T-helper 2 cell treated with Interferon-gamma antibody and Interleukin-4, amounts not matched to agents 5 μg/mL and 100 μg/mL, for 36 hours (primary cell): ENCODE results near the gene FAM171A2.
"Not testable (repeated sequence)": the region's sequence is repeated elsewhere in the genome, so short reads cannot be mapped to it uniquely, and the experiment has no call there.

Experiments
- DNase-seq: peaks from one replicate; pipeline ENCODE4 v3.0.0; 2021; ENCODE audit warnings: low spot score
- H3K27ac Mint-ChIP-seq: one replicate; pipeline ENCODE4 v1.8.0; 2021; ENCODE audit warnings: mild to moderate bottlenecking, mixed read lengths
- H3K27me3 Mint-ChIP-seq: one replicate; pipeline ENCODE4 v1.8.0; 2021; ENCODE audit warnings: low read depth, mixed read lengths
- H3K36me3 Mint-ChIP-seq: one replicate; pipeline ENCODE4 v1.8.0; 2021; ENCODE audit warnings: low read depth, mixed read lengths
- H3K4me1 Mint-ChIP-seq: one replicate; pipeline ENCODE4 v1.8.0; 2021; ENCODE audit warnings: low read depth, mixed read lengths
- H3K4me3 Mint-ChIP-seq: one replicate; pipeline ENCODE4 v1.8.0; 2022; ENCODE audit warnings: mild to moderate bottlenecking, moderate library complexity, mixed read lengths
- H3K9me3 Mint-ChIP-seq: one replicate; pipeline ENCODE4 v1.8.0; 2021; ENCODE audit warnings: mixed read lengths

The FAM171A2 gene

GRCh38 chr17:44350733-44351226, 12.9 kb downstream of the FAM171A2 start:
- no peak overlapping the region for H3K4me3 Mint-ChIP-seq
- no peak overlapping the region for H3K27ac Mint-ChIP-seq
- peak; percentile 62 for DNase-seq
- no peaks in the 10 kb centered on the region for H3K9me3 Mint-ChIP-seq
- H3K36me3 Mint-ChIP-seq = peaks cover 3% of the 10 kb centered on the region
- H3K4me1 Mint-ChIP-seq = peaks cover 4% of the 10 kb centered on the region
- H3K27me3 Mint-ChIP-seq = peaks cover 8% of the 10 kb centered on the region

- Mint-ChIP-seq H3K36me3 (peaks cover 3% of the 10 kb centered on the region), H3K27ac (no peak overlapping the region), H3K4me1 (peaks cover 14% of the 10 kb centered on the region), H3K27me3 (no peaks in the 10 kb centered on the region), H3K9me3 (no peaks in the 10 kb centered on the region), H3K4me3 (no peak overlapping the region)
- no peak for DNase-seq
Measured at GRCh38 chr17:44349553-44350070, 14.0 kb downstream of the FAM171A2 start.

GRCh38 chr17:44348988-44349364, 14.7 kb downstream of the FAM171A2 start:
- Mint-ChIP-seq H3K4me1 (peaks cover 14% of the 10 kb centered on the region), H3K4me3 (no peak overlapping the region), H3K9me3 (no peaks in the 10 kb centered on the region), H3K36me3 (peaks cover 3% of the 10 kb centered on the region), H3K27me3 (no peaks in the 10 kb centered on the region), H3K27ac (no peak overlapping the region)
- no peak for DNase-seq

- H3K27me3 Mint-ChIP-seq = peaks cover 5% of the 10 kb centered on the region
- H3K36me3 Mint-ChIP-seq = peaks cover 3% of the 10 kb centered on the region
- no peaks in the 10 kb centered on the region for H3K9me3 Mint-ChIP-seq
- H3K4me1 Mint-ChIP-seq = peaks cover 14% of the 10 kb centered on the region
- H3K27ac Mint-ChIP-seq = no peak overlapping the region
- H3K4me3 Mint-ChIP-seq = no peak overlapping the region
- no peak for DNase-seq
Measured at GRCh38 chr17:44348234-44348987, 15.2 kb downstream of the FAM171A2 start.

- DNase-seq, H3K4me3 Mint-ChIP-seq, H3K36me3 Mint-ChIP-seq, H3K9me3 Mint-ChIP-seq, H3K27me3 Mint-ChIP-seq, H3K27ac Mint-ChIP-seq: not testable (repeated sequence)
- peaks cover 14% of the 10 kb centered on the region for H3K4me1 Mint-ChIP-seq
Measured at GRCh38 chr17:44347206-44348055, 16.2 kb downstream of the FAM171A2 start.

GRCh38 chr17:44346064-44346844, 17.4 kb downstream of the FAM171A2 start:
- H3K36me3 Mint-ChIP-seq = no peaks in the 10 kb centered on the region
- no peak for DNase-seq
- H3K4me1 Mint-ChIP-seq = peaks cover 14% of the 10 kb centered on the region
- no peak overlapping the region for H3K27ac Mint-ChIP-seq
- H3K9me3 Mint-ChIP-seq = no peaks in the 10 kb centered on the region
- H3K27me3 Mint-ChIP-seq = peaks cover 12% of the 10 kb centered on the region
- peak overlapping the region; percentile 95 for H3K4me3 Mint-ChIP-seq

GRCh38 chr17:44345454-44346026, 18.1 kb downstream of the FAM171A2 start:
- H3K27me3 Mint-ChIP-seq = peaks cover 12% of the 10 kb centered on the region
- H3K4me3 Mint-ChIP-seq = peak overlapping the region; percentile 95
- no peaks in the 10 kb centered on the region for H3K9me3 Mint-ChIP-seq
- H3K36me3 Mint-ChIP-seq = no peaks in the 10 kb centered on the region
- no peak for DNase-seq
- H3K27ac Mint-ChIP-seq = peak overlapping the region; percentile 82
- H3K4me1 Mint-ChIP-seq = peaks cover 14% of the 10 kb centered on the region

GRCh38 chr17:44344939-44345453, 18.7 kb downstream of the FAM171A2 start, which contains the start of gene GRN:
Gene GRN, plus strand, starts transcription at chr17:44345302. Its CDS starts 3,863 bp downstream, at chr17:44349165.
- Mint-ChIP-seq H3K36me3 (no peaks in the 10 kb centered on the region), H3K27ac (peak within 1 kb of the TSS; percentile 82), H3K9me3 (no peaks in the 10 kb centered on the region), H3K27me3 (peaks cover 16% of the 10 kb centered on the region), H3K4me1 (peaks cover 14% of the 10 kb centered on the region), H3K4me3 (peak within 1 kb of the TSS; percentile 95)
- DNase-seq = peak; percentile 88

- Mint-ChIP-seq H3K4me1 (peaks cover 14% of the 10 kb centered on the region), H3K27ac (no peak overlapping the region)
Measured at GRCh38 chr17:44343510-44344209, 20.0 kb downstream of the FAM171A2 start.

GRCh38 chr17:44340553-44340952, 23.1 kb downstream of the FAM171A2 start:
- not testable (repeated sequence) for DNase-seq, H3K27ac Mint-ChIP-seq, H3K36me3 Mint-ChIP-seq, H3K9me3 Mint-ChIP-seq, H3K4me3 Mint-ChIP-seq, H3K4me1 Mint-ChIP-seq
- H3K27me3 Mint-ChIP-seq = peaks cover 16% of the 10 kb centered on the region

More at GRCh38 chr17:44343510-44344209, 20.0 kb downstream of the FAM171A2 start:
- H3K27me3 Mint-ChIP-seq = peaks cover 16% of the 10 kb centered on the region
- DNase-seq = no peak
- H3K4me3 Mint-ChIP-seq = no peak overlapping the region
- H3K36me3 Mint-ChIP-seq = no peaks in the 10 kb centered on the region
- no peaks in the 10 kb centered on the region for H3K9me3 Mint-ChIP-seq

- Mint-ChIP-seq H3K4me1 (no peaks in the 10 kb centered on the region), H3K27ac (no peak overlapping the region), H3K27me3 (peaks cover 13% of the 10 kb centered on the region), H3K4me3 (no peak overlapping the region), H3K9me3 (no peaks in the 10 kb centered on the region), H3K36me3 (no peaks in the 10 kb centered on the region)
- DNase-seq = no peak
Measured at GRCh38 chr17:44338702-44339101, 25.0 kb downstream of the FAM171A2 start.

GRCh38 chr17:44335968-44336367, 27.7 kb downstream of the FAM171A2 start:
- Mint-ChIP-seq H3K36me3 (no peaks in the 10 kb centered on the region), H3K4me3 (no peak overlapping the region), H3K27me3 (peaks cover 3% of the 10 kb centered on the region), H3K27ac (no peak overlapping the region), H3K9me3 (no peaks in the 10 kb centered on the region), H3K4me1 (peaks cover 6% of the 10 kb centered on the region)
- no peak for DNase-seq
